GM06990 (cell line): ENCODE measurements around the gene SLC22A1.

Experiments
- DNase-seq: peaks from one replicate; pipeline ENCODE4 v3.0.0-alpha.2; 2011; ENCODE audit not compliant: insufficient read length; ENCODE audit errors: extremely low read depth
- H3K27me3 ChIP-seq: replicated peaks from 2 replicates; pipeline ENCODE4 v1.6.0; 2011; ENCODE audit warnings: low read length; ENCODE audit not compliant: control insufficient read depth, insufficient read depth
- H3K36me3 ChIP-seq: 2 replicates; pipeline ENCODE4 v1.5.1; 2011; ENCODE audit warnings: low read length; ENCODE audit not compliant: control insufficient read depth, insufficient read depth
- H3K4me3 ChIP-seq: replicated peaks from 2 replicates; pipeline ENCODE4 v1.5.1; 2011; ENCODE audit warnings: low read depth, mild to moderate bottlenecking, control low read depth, low read length
- CTCF ChIP-seq: IDR thresholded peaks from 2 replicates; pipeline ENCODE4 v1.5.1; 2011; ENCODE audit warnings: low read length, control low read depth, mild to moderate bottlenecking, inconsistent platforms; ENCODE audit not compliant: insufficient read depth, poor library complexity, severe bottlenecking

Gene SLC22A1

GRCh38 chr6:160141001-160141726 lies 19.5 kb downstream of the SLC22A1 start:
- no peak for DNase-seq
- Histone ChIP-seq H3K36me3 (no peaks in the 10 kb centered on the region), H3K4me3 (no peak overlapping the region), H3K27me3 (no peaks in the 10 kb centered on the region)
- no peak for TF ChIP-seq CTCF

- no peak for DNase-seq
- H3K27me3 ChIP-seq = no peaks in the 10 kb centered on the region
- no peaks in the 10 kb centered on the region for H3K36me3 ChIP-seq
- no peak for TF ChIP-seq CTCF
- H3K4me3 ChIP-seq = no peak overlapping the region
Measured at GRCh38 chr6:160142115-160142715, 20.6 kb downstream of the SLC22A1 start.

- DNase-seq = no peak
- no peaks in the 10 kb centered on the region for H3K36me3 ChIP-seq
- no peak for TF ChIP-seq CTCF
- no peak overlapping the region for H3K4me3 ChIP-seq
- H3K27me3 ChIP-seq = no peaks in the 10 kb centered on the region
Measured at GRCh38 chr6:160146454-160147145, 25.0 kb downstream of the SLC22A1 start.

- TF ChIP-seq CTCF = no peak
- Histone ChIP-seq H3K4me3 (no peak overlapping the region), H3K27me3 (no peaks in the 10 kb centered on the region), H3K36me3 (no peaks in the 10 kb centered on the region)
- no peak for DNase-seq
Measured at GRCh38 chr6:160147146-160147536, 25.5 kb downstream of the SLC22A1 start.

GRCh38 chr6:160154471-160154870 lies 32.9 kb downstream of the SLC22A1 start:
- DNase-seq = no peak
- no peak for TF ChIP-seq CTCF
- Histone ChIP-seq H3K27me3 (no peaks in the 10 kb centered on the region), H3K4me3 (no peak overlapping the region), H3K36me3 (no peaks in the 10 kb centered on the region)
